CMK (cell line): Measurements from ENCODE around the gene RAB22A.
"Not testable (repeated sequence)": the region's sequence is repeated elsewhere in the genome, so short reads cannot be mapped to it uniquely, and the experiment has no call there.

ENCODE experiments used
- DNase-seq: peaks from one replicate; pipeline ENCODE4 v3.0.0-alpha.2; 2010; ENCODE audit warnings: low read depth

The RAB22A gene

DNA sequence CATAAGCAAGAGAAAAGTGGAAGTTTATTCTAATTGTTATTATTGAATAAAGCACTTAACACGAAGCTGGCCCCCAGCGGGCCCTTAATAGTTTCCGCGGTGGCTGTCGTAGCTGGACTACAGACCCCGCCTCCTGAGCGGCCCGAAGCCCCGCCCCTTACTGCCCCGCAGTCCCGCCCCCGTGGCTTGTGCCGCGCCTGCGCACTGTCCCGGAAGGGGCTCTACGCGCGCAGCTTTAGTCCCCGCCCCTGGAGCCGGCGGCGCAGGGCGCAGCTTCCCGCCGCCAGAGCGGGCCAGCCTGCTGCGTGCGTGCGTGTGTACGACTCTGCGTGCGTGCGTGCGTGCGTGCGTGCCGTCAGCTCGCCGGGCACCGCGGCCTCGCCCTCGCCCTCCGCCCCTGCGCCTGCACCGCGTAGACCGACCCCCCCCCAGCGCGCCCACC, 79.4 kb downstream of the RAB22A start, which contains the start of gene VAPB:
Gene VAPB, plus strand, starts transcription at position 348 of the 442 bp plus-strand sequence. CDS start 231 bp downstream, outside the sequence.
- DNase-seq: peak; percentile 90

DNA sequence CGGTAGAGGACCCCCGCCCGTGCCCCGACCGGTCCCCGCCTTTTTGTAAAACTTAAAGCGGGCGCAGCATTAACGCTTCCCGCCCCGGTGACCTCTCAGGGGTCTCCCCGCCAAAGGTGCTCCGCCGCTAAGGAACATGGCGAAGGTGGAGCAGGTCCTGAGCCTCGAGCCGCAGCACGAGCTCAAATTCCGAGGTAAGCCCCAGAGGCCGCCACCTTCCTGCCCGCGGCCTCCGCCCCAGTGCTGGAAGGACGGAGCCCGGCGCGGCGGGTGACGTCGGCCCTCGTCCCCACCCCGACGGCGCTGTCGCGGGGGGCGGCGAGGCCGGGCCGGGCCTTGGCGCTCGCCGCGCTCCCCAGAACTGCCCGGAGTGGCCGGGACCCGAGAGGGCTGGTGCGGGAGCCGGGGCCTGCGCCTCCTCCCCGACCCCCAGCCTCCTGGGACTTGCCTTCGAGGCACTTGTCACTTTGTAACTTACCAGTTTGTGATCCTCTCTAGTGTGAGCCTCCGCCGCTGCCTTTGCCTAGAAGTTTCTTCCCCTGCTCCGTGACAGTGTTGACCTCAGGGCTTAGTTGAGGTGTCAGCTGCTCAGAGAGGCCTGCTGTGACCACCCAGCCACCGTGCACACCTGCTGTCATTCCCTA, 79.9 kb downstream of the RAB22A start:
- peak; percentile 22 for DNase-seq

DNA sequence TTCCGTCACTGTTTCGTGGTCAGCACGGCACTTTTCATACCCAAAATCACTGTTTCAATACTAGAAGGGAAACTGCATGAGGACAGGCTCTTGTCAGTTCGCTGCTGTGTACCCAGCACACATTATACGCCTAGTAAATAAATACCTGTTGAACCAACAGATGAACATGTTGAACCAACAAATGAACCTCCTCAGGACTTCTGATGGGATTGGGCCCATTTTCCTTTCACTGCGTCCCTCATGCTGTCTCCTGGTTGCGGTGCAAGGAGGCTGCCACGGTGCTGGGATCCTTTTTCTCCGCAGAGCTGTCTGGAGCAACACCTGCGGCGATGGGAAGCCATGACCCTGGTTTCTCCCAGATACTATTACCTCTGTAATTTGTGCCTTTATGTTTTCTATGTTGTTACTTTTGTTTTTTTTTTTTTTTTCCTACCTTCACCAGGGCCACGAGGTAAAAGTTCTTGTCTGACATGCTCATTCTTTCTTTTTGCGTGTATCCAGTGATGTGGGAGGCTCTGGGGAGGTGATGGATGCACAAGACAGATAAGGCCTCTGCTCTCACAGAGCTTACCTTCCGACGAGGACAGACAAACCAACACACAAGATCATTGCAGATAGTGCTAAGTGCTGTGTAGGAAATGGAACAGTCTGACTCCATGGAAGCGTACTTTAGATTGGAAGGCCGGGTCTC, 80.6 kb downstream of the RAB22A start:
- DNase-seq: no peak

DNA sequence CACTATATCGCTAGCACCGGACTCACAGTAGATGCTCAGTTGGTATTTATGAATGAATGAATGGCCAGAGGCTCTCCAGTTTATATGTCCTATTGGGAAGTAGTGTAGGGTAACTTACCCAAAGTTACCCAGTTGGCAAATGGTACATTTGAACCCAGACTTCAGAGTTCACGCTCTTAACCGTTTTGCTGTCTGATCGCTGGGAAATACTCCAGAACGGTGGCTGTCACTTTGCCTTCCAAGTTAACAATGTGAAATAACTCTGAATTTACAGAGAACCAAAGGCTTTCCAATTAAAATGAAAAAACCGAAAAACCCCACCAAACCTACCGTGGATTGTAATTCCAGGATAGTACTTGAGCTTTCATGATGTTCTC, 81.1 kb downstream of the RAB22A start:
- DNase-seq: no peak

DNA sequence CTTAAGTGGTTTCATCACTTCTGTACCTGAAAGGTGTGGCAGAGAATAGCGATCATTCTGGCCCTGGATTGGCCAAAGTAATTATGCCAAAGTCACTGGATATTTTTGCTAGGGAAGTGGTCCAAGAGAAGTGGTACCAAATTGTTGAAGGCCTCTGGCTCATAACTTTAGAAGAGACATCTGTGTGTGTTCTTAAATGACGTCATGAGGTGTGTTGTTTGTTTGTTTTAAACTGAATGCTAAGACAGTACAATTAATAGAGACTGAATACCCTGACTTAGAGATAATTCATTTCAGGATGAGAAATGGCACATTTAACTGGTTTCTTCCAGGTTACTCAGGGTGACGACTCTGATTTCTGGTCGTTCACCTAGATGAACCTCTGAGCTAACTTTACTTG, 82.8 kb downstream of the RAB22A start:
- DNase-seq: no peak

DNA sequence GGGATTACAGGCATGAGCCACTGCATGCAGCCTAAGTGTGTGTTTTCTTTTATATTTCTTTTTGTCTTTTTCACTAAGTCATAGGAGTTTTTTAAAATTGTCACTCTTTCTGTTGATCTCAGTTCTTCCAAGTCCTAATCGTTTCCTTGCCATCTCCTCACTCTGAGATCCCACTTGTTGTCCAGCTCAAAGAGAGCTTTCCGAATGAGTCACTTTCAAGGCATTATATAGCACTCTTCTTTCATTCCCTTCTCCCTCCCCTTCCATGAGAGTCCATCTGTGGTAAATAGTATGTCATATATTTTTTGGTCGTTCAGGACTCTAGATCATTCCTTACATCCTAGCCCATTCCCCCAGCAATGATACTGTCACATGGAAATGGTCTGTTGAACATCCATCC, 83.8 kb downstream of the RAB22A start:
- no peak for DNase-seq

DNA sequence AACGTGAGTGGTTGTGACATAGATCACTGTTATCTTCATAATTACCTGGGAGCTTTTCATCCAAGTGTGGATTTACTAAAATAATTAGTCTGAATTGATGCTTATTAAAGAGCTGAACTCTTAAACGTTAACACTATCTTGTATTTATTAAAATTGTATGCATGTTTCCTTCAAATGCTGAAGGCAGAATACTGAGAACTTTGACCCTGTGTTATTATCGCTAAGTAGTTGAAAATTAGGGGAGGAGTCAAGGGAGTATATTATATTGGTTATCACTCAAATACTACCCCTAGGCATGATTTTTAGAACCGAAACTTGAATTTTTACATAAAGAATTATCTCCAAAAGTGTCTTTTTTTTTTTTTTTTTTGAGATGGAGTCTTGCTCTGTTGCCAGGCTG, 85.3 kb downstream of the RAB22A start:
- no peak for DNase-seq

DNA sequence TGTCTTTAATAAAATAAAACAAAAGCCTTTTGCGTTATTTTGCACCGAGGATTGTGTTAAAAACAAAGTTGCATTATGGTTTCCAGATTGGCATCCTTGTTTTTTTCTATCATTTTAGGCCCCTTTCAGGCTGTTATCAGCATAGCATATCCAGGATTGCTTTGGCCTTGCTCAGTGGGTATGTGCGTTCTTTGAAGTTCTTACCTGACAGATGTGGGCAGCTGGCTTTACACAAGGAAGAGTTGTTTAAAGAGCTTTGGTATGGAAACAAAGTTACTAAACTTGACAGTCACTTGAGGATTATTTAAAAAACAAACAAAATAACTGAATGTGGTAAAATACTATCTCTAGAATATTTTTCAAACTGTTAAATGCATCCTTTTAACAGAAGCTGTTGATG, 86.1 kb downstream of the RAB22A start:
- no peak for DNase-seq

DNA sequence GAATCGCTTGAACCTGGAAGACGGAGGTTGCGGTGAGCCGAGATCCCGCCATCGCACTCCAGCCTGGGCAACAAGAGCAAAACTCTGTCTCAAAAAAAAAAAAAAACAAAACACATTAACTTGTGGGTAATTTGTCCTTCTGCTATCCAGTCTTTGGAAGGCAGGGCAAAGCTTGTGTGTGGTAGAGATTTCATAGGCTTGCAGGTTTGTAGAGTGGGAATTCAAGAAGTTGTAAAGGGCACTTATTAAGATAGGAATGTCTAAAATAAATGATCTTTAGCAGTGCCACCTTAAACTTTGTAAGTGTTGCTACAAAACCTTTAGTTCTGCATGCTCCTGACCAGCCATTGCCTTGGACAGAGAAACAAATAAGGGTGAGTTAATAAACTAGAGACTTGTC, 87.9 kb downstream of the RAB22A start:
- DNase-seq: no peak

DNA sequence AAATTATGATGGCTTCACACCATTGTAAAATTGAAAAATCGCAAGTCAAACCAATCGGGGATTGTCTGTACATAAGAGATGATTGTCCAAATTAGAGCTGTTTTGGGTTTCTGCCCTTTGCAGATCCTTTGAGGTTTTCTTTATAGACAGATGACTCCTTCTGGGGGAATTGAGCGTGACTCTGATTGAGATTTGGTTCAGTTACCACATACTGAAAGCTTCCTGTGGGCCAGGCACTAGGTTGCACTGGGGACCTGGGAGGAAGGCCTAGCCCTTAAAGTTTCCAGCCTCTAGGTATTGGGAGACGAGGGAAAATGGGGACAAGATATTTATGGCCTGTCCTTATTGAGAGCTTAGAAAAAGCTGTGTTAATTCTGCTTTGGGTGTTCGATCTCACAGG, 88.7 kb downstream of the RAB22A start:
- DNase-seq: no peak

DNA sequence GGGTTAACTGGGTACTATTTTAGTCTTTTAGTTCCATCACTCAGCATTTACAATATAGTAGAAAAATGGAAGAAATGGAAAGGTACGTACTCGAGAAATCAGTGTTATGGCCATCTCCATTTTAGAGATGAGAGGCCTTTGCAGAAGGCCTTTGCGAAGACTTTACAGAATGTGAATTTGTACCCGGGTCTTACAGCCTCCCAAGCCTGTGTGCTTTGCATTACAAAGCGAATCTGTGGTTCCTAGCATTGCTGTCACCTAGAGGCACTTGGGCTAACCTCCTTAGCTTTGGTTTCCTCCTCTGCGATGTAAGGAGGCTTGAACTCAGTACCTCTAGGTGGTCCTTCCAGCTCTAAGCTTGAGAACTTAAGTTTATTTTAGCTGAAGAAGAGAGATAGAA, 90.4 kb downstream of the RAB22A start:
- DNase-seq: no peak

DNA sequence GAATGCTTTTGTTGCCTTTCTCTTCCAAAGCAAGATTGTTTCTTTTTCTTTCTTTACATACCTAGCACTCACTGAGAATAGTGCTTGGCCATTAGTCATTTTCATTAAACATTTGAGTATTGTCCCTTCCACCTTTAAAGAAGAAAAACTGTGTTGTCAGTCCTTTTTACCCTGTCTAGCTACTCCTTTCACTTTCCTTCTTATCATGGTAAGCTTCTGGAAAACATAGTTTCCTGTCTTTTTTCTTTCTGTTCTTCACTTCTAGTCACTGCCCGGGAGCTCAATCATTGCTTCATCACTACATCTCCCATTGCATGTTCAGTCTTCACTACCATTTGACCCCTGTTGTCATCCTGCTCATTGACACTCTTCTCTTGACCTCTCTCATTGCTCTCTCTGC, 91.6 kb downstream of the RAB22A start:
- DNase-seq: no peak

DNA sequence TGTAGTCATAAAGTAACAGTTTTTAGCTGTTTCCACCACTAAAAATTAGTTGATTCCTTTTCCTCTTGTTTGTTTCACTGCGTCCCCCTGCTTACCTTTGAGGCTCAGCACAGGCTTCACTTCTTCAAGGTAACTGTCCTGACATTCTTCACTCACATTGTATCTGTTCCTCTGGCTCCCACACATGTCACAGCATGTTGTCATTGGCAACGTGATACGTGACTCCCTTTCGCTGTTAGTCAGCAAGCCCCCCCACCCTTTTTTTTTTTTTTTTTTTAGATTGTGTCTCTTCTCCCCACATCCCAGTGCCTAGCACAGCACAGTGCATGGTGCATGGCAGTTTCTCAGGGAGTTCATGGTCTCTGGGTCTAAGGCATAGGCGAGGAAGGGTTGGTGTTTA, 92.8 kb downstream of the RAB22A start:
- DNase-seq: no peak

DNA sequence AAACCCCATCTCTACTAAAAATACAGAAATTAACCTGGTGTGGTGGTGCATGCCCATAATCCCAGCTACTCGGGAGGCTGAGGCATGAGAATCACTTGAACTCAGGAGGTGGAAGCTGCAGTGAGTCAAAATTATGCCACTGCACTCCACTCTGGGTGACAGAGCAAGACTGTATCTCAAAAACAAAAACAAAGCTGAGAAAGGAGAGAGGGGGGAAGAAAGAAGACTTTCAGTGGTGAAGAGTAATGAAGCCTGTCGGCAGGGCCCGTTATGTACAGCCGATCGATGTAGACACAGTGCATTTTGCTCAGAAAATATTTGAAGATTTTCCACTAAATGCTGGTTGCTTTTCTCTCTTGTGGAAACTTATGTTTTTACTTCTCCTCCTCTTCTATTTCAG, 93.3 kb downstream of the RAB22A start:
- DNase-seq: no peak

DNA sequence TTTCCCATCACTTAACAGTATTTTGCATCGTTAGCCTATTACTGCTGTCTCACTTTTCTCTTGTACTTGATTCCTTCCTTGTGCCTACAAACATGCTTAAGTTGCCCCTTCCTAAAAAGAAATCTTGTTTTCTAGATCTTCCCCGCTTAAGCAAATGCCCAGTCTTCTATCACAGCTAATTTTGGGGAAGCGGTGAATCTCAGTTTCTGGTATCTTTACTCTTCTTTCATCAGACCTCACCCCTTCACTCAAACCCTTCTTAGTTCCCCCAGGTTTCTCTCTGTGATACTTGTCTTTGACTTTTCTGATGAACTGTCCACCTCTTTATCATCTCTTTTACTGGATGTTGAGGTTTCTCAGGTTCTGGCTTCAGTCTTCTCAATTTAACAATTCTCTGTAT, 93.8 kb downstream of the RAB22A start:
- no peak for DNase-seq

DNA sequence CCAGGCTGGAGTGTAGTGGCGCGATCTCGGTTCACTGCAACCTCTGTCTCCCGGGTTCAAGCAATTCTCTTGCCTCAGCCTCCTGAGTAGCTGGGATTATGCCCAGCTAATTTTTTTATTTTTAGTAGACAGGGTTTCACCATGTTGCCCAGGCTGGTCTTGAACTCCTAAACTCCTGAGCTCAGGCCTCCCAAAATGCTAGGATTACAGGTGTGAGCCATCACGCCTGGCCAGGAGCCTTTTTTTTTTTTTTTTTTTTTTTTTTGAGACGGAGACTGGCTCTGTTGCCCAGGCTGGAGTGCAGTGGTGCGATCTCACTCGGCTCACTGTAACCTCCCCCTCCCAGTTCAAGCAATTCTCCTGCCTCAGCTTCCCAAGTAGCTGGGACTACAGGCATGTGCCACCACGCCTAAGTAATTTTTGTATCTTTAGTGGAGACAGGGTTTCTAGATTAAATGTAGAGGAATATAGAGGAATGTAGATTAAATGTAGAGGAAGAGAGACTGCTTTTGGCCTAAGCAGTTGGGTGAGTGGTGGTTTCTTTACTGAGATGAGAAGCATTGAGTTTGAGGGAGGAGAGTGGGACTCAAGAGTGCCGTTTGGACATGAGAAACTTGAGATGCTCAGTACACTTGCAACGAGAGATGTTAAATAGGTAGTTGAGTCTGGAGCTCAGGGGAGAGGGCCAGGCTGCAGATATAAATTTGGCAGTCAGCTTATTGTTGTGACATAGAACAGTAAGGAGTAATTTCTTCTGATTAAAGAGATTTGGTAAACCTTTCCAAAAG, 96.2 kb downstream of the RAB22A start:
- no peak for DNase-seq

DNA sequence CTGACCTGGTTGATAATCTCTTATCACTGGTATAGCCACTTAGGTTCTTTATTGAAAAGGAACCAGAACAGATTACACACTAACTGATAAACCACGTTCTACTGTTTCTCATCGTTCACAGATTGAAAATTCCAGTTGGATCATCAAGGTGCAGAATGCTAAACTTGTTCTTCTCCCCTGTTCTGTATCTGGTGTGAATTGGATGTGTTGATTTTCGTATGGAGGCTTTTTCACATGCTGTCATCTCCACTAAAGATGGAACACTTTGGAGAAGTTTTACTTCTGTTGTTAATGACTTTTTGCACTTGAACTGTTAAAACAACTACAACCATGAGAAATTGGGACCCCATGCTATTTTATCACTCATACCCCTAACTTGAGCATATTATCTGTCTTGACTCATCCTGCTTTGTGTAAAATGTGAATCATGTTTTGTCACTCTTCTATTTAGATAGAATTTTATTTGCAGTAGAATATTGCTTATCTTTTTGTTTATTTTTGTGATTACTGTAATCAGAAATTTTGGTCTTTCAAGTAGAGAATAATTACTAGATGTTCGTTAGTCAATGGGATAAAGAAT, 97.0 kb downstream of the RAB22A start:
- no peak for DNase-seq

DNA sequence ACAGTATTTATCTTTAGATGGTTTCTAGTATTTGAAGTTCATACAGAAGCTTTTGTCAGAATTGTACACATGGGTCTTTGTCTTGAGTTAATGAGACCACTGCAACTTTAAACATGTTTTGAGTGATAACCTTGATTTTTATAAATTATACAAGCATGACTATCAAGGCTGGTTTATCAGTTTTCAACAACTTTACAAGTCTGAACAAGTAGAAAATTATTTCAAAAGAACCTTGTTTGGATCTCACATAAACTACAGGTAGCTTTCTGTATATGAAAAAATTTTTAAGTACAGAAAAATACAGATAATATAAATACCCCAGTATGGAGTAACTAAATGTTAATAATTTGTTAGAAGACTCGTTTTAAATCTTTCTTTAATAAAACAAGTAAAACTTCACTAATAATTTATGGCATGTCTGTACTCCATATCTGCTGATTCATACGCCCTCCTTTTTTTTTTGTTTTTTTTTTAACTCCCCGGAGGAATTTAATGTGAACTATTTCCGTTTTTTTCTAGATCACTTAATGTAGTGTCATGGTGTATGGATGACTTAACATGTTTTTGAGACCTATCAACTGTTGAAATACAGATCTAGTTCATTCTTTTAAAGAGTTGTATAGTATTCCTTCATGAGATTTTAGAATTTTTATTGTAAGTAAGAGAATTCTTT, 97.8 kb downstream of the RAB22A start:
- DNase-seq: no peak

DNA sequence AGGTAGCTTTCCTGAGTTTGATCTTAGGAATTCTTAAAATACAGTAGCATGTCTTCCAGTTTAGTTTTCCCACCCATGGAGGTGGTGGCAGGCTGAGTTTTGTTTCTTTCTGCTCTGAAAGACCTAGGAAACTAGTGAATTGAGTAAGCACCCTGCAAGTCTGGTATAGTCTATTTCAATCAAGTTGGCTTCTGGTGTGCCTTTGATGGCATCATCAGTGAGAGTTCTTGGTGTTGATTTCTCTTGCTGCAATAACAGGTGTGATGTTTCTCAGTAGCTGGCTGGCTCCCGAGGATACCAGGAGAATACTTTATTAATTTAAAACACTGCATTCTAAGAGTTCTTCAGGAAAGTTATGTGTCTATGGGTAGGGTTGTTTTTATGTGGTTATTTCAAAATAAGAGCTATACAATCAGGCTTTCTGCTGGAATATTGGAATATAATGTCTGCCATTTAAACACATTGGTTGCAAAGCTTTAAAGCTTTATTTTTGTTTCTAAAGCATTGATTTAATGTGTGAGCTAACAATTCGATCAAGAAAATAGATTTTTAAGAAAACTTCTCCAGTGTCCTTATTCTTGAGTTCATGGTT, 98.5 kb downstream of the RAB22A start:
- DNase-seq: no peak

DNA sequence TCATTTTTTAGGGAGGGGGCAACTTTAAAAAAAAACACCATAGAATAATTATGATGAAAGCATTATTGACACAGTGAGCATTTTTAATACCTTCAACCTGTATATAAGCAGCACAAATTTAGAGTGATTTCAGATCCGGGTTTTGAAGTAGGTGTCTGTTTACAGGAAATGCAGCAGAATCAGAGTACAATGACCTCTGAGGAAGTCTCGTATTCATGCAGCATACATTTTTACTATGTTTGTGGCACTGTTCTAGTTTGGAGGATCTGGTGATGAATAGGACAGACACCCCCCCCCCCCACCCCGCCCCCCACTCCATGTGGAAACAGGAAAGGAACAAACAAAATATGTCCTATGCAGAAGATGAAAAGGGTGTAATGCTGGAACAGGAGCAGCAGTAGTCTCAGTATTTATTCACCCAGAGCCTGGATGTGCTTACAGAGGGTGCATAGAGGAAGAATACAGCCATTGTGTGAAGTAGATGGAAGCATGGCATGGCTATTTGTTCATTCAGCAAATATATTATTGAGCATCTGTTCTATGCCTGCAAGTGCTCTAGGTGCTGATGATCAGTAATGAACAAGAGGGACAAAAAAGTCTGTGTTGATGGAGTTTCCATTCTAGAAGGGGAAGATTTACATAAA, 99.2 kb downstream of the RAB22A start:
- DNase-seq: no peak

DNA sequence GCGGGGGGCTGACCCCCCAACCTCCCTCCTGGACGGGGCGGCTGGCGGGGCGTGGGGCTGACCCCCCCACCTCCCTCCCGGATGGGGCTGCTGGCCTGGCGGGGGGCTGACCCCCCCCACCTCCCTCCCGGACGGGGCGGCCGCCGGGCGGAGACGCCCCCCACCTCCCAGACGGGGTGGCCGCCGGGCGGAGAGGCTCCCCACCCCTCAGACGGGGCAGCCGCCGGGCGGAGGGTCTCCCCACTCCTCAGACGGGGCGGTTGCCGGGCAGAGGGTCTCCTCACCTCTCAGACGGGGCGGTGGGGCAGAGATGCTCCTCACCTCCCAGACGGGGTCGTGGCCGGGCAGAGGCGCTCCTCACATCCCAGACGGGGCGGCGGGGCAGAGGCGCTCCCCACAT, 104.7 kb downstream of the RAB22A start:
- DNase-seq: not testable (repeated sequence)
